NCI-H1436 treated with DMSO at 0.1 percent for 48 hours (cell line): ENCODE data around the gene AP5Z1.

Experiments
- DNase-seq: peaks from one replicate; lab custom pipeline; 2025; lab: John Stamatoyannopoulos, UW

Gene AP5Z1

GRCh38 chr7:4745971-4746919 lies 29.2 kb upstream of the AP5Z1 start:
- DNase-seq = no peak

GRCh38 chr7:4747013-4747412 lies 28.4 kb upstream of the AP5Z1 start:
- no peak for DNase-seq

GRCh38 chr7:4747746-4748145 lies 27.7 kb upstream of the AP5Z1 start:
- DNase-seq = no peak

- DNase-seq = no peak
These were observed 27.2 kb upstream of the AP5Z1 start for GRCh38 chr7:4748231-4748681.

GRCh38 chr7:4749363-4749762 lies 26.1 kb upstream of the AP5Z1 start:
- no peak for DNase-seq

GRCh38 chr7:4749798-4750197 lies 25.6 kb upstream of the AP5Z1 start:
- no peak for DNase-seq

- no peak for DNase-seq
These were observed 23.9 kb upstream of the AP5Z1 start for GRCh38 chr7:4751398-4751947.

GRCh38 chr7:4753598-4754432 lies 21.6 kb upstream of the AP5Z1 start:
- DNase-seq = no peak

GRCh38 chr7:4754433-4755010 lies 20.9 kb upstream of the AP5Z1 start:
- no peak for DNase-seq

GRCh38 chr7:4755045-4755444 lies 20.4 kb upstream of the AP5Z1 start:
- no peak for DNase-seq

GRCh38 chr7:4758111-4758510 lies 17.3 kb upstream of the AP5Z1 start:
- DNase-seq = no peak

- no peak for DNase-seq
These were observed 16.6 kb upstream of the AP5Z1 start for GRCh38 chr7:4758791-4759190.

- no peak for DNase-seq
These were observed 16.2 kb upstream of the AP5Z1 start for GRCh38 chr7:4759211-4759610.

GRCh38 chr7:4760952-4761351 lies 14.5 kb upstream of the AP5Z1 start:
- DNase-seq = no peak

GRCh38 chr7:4762121-4763055 lies 13.0 kb upstream of the AP5Z1 start:
- no peak for DNase-seq

GRCh38 chr7:4763091-4763793 lies 12.2 kb upstream of the AP5Z1 start:
- DNase-seq = no peak

- DNase-seq = no peak
These were observed 11.6 kb upstream of the AP5Z1 start for GRCh38 chr7:4763794-4764185.

- DNase-seq = no peak
These were observed 10.9 kb upstream of the AP5Z1 start for GRCh38 chr7:4764402-4765007.

GRCh38 chr7:4765776-4766490 lies 9.5 kb upstream of the AP5Z1 start:
- no peak for DNase-seq
